NOMO-1 treated with dmso at 0.1 percent for 144 hours (cell line): ENCODE data around the gene ZNF76.

Source experiments
- DNase-seq: peaks from one replicate; lab custom pipeline; 2025; ENCODE audit not compliant: unreplicated experiment; lab: John Stamatoyannopoulos, UW

ZNF76 gene

DNA sequence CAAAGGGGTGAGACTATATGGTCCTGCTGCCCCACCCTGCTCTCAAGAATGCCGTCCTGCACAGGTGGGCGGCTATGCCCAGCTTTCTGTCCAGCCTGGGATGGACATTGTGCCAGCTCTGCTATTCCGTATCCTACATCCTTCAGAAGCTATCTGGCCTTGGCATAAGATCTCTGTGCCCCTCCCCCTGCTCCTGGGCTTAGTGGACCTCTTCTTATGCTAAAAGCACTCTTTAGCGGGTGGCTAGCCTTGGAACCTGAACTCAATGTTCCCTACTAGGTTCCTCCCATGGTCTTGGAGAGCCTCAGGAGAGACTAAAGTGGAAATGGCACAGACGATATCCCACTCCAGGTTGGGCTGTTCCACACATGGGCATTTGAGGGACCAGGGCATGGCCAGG lies 23.3 kb upstream of the ZNF76 start:
- no peak for DNase-seq

DNA sequence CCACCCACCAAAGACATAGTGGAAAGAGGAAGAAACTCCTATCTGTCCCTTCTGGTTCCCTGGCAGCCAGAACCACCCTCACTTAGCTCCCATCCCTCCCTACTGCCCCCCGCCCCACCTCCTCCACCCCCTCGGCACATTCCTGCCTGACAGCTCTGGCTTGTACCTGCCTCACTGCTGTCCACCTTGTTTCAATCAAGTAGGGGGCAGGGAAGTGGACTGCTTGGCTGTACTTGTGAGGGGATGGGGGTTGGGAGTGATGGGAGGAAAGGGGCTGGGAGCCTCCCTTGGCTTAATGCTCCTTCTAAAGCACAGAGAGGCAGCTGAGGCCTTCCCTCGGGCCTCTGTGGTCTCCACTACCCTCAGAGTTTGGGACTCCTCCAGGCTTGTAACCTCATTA lies 22.1 kb upstream of the ZNF76 start:
- no peak for DNase-seq

DNA sequence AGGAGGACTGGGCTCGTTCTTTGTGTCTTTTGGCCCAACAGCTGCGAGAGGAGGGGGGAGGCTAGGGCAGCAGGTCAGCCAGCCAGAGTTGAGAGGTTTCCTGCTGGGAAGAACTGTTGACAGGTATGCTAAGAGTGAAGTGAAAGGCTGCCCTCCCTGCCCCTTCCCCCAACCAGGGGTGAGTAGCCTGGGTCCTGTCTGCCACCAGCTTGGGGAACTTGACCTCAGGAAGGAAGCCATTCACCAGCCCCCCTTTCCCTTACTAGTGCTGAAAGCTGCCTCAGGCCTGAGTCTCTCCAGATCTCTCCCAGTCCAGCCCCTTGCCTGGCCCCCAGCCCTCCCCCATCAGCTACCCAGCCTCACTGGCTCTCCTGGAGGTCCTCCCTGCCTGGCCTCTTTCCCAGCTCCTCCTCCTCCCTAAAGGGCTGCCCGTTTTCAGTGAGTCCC lies 20.7 kb upstream of the ZNF76 start:
- no peak for DNase-seq

DNA sequence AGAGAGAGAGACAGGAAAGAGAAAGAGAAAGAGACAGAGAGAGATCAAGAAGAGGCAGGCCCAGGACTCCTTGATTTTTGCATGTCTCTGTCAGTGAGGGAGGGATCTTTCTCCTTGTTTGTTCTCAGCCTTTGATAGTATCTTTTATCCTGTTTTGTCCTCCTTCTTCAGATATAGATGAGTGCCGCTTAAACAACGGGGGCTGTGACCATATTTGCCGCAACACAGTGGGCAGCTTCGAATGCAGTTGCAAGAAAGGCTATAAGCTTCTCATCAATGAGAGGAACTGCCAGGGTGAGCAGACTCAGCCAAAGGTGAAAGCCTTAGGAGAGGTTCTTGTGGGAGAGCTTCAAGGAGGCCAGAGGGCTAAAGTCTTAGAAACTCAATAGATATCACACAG lies 20.0 kb upstream of the ZNF76 start:
- DNase-seq, result no peak

DNA sequence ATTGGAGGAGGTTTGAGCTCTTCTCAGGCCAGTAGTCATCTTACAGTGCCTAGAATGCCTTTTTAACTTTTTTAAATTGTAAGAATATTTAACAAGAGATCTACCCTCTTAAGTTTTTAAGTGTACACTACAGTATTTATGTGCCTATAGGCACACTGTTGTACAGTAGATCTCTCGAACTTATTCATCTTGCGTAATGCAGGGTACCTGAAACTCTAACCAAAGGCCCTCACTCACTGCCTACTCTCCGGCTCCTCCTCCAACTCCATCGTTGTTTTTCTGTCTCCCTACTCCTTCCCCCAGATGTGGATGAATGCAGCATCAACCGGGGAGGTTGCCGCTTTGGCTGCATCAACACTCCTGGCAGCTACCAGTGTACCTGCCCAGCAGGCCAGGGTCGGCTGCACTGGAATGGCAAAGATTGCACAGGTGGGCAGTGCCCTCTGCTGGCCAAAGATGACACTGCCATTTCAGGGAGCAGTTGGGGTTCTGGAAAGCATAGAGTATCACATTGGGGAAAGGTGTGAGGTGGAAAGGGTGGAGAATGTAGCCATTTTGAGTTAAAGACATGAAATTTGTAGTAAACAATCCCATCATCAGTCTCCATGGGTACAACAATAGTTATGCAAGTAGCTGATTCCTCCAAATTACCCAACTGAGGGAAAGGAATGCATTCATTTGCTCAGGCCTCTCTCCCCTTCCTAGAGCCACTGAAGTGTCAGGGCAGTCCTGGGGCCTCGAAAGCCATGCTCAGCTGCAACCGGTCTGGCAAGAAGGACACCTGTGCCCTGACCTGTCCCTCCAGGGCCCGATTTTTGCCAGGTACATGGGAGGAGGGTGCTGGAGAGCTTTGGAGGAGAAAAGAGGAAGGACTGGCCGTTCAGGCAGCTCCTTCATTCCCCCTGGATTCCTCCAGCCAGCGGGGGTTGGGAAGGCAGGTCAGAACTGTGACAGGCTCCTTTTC lies 18.4 kb upstream of the ZNF76 start:
- DNase-seq, result peak; percentile 5

DNA sequence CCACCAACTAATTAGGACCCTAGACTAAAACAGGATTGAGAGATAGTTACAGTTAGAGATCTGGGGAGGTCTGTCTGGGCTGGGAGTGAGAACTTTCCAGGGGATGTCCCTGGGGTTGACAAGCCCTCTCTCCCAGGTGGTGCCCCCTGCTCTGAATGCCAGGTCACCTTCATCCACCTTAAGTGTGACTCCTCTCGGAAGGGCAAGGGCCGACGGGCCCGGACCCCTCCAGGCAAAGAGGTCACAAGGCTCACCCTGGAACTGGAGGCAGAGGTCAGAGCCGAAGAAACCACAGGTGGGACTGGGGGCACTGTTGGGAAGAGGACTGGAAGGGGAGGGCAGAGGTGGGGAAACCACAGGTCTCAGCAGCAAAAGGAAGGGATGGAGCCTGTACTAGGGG lies 17.0 kb upstream of the ZNF76 start:
- DNase-seq, result no peak

DNA sequence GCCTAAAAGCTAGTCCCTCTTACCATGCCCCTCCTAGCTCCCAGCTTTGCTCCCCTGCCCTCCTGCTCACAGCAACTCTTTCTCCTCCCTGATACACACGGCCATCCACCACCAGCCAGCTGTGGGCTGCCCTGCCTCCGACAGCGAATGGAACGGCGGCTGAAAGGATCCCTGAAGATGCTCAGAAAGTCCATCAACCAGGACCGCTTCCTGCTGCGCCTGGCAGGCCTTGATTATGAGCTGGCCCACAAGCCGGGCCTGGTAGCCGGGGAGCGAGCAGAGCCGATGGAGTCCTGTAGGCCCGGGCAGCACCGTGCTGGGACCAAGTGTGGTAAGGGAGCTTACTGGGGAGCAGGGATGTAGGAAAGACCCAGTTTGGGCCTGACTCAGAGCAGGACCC lies 16.6 kb upstream of the ZNF76 start:
- DNase-seq, result no peak

DNA sequence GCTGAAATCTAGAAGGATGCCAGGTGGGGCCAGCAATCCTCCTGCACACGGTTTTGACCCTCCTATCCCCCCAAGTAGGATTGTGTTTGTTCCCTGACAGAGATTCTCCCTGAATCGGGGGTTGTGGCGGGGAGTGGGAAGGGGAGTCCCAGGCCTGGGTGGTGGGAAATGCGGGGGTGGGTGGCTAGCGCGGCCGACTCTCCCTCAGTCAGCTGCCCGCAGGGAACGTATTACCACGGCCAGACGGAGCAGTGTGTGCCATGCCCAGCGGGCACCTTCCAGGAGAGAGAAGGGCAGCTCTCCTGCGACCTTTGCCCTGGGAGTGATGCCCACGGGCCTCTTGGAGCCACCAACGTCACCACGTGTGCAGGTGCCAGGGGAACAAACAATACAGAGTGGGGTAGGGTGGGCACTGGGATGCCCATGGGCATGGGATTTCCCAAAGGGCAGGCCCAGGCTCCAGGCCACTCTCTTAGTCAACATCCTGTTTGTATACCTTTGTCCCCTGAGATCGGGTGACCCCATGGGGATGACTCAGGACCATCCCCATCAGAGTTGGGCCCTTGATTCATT lies 16.1 kb upstream of the ZNF76 start:
- DNase-seq, result no peak

DNA sequence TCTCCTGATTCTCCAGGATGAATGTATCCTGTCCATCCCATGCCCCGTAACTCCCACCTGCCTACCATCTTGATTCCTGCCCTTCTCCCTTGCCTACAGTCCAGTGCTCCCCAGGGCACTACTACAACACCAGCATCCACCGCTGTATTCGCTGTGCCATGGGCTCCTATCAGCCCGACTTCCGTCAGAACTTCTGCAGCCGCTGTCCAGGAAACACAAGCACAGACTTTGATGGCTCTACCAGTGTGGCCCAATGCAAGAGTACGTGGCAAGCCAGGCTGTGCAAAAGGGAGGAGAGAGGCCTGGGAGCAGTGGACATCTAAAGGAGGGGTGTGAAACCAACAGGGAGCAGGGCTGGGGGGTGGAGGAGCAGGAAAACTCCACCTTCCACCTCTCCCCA lies 15.0 kb upstream of the ZNF76 start:
- no peak for DNase-seq

DNA sequence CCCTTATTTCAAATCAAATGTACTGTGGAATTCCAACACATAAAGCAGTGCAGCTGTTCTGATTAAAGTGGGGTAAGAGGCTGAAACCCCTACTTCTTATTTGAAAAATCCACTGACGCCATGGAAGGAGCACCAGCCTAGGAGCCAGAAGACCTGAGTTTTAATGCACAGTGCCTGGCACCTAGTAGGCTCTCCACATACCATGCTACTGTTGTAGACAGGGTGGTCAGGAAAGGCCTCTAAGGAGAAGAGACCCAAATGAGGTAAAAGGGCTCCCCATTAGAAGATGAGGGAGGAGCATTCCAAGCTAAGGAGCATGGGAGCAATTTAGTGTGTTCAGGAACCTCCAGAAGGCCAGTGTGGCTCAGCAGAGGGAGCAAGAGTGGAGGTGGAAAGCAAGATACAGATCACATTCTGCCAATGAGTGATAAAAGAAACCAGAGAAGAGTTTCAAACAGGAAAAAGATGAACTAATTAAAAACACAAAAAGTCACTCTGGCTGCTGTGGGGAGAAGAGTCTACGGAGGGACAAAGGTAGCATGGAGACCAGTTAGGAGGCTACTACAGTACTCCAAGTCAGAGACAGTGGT lies 11.8 kb upstream of the ZNF76 start:
- DNase-seq, result no peak

DNA sequence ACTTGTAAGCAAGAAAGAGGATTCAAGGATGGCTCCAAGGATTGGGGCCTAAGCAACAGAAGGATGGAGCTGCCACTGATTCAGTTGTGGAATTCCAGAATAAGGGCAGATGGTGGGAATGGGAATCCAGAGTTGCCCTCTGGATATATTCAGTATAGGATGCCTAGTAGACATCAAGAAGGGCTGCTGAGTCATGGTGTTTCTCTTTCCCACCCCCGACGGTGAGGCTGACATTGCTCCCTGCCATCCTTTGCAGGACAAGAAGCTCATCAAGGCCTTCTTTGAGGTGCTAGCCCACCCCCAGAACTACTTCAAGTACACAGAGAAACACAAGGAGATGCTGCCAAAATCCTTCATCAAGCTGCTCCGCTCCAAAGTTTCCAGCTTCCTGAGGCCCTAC lies 11.2 kb upstream of the ZNF76 start:
- no peak for DNase-seq

DNA sequence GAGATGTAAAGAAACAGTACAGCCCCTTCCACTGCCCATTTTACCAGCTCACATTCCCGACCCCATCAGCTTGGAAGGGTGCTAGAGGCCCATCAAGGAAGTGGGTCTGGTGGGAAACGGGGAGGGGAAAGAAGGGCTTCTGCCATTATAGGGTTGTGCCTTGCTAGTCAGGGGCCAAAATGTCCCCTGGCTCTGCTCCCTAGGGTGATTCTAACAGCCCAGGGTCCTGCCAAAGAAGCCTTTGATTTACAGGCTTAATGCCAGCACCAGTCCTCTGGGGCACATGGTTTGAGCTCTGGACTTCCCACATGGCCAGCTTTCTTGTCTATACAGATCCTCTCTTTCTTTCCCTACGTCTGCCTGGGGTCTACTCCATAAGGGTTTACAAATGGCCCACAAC lies 10.6 kb upstream of the ZNF76 start:
- DNase-seq, result no peak

DNA sequence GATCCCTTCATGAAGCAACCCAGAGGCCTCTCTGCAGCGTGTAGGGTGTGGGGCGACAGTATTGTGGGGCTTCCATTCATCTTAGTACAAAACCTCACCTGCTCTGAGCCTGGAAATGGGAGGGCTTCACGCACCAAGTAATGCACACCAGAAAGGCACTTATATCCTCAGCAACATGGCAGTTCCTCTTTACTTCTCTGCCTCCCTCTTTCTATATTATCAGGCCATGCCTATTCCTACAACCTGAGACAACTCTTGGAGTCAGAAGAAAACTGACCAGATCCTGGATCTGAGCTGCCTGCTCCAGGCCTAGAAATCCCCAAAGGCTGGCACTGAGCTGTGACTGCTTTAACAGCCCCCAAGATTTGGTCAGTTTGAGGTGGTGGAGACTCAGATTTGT lies 7.6 kb upstream of the ZNF76 start:
- DNase-seq, result no peak

DNA sequence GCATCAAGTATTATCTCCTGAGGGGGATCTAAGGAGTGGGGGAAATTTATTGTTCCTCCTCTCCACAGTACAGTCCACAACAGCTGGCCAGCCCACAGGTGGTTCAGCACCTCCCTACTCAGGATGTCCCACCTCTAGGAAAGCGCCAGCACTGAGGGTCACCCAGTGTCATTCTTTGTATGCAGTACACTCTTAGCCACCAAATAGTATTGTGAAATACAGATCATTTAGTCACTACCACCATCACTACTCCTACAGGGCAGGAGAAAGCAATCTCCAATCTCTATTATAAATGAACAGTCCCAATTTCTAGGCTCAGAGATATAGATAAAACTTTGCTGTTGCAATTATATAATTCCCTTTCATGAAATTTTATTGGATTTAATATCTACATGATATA lies 6.3 kb upstream of the ZNF76 start:
- DNase-seq, result no peak

DNA sequence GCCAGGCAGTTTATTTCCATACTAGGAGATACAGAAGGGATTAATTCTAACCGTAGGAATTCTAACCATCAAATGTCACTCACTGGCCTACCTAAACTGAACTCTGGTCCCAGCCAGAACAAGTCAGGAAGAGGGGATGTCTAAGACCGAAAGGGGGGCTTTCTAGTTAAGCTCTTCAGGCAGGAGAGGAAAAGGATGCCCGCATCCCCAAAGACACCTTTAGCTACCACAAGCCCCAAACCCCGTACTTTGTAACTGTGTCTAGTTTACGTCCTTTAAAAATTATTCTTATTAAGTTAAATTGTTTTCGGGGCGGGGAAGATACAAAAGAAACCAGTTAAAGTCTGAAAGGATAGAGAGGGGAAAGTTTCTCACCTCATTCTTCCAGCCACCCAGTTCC lies 1.2 kb upstream of the ZNF76 start:
- no peak for DNase-seq

DNA sequence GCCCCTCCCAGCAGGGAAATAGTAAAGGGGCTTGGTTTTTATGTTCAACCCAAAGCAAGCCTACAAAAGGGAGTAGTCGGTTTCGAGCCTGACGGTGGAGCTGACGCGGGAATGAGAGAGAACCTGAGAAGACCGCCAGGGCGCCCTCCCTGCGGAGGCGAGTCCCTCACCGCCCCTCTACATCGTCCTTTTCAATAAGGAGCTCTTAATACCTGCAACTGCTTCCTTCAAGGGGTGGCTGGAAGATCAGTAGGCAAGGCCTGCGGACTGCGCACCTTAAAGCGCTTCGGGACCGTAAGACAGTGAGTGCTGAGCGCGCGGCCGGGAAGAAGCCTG lies 709 bp upstream of the ZNF76 start:
- peak; percentile 52 for DNase-seq

DNA sequence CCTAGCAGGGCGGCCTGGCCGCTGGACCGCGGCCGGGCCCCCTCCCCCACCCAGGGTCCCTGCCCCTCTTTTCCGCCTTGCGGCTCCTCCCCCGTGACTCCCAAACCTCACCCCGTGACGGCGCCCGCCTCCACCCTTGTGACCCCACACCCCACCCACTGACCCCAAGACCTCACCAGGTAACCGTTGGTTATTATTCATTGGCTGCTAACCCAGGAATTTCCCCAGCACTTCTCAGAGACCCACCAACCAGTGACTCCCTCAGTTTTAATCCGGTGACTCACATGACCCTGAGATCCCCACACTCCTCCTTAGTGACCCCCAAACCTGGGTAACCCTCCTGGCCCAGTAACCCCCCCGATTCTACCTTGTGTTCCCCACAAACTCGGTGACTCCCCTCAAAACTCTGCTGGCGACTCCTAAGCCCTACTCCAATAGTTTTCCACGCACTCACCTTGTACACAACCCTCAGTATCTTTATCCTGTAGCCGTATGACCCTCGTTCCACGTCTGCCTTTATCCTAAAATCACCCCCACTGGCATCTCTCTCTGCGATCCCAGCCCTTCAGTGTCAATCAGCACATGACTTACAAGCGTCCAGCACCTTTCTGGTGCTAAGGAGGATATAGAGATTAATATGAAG lies 534 bp downstream of the ZNF76 start:
- DNase-seq, result peak; percentile 23

DNA sequence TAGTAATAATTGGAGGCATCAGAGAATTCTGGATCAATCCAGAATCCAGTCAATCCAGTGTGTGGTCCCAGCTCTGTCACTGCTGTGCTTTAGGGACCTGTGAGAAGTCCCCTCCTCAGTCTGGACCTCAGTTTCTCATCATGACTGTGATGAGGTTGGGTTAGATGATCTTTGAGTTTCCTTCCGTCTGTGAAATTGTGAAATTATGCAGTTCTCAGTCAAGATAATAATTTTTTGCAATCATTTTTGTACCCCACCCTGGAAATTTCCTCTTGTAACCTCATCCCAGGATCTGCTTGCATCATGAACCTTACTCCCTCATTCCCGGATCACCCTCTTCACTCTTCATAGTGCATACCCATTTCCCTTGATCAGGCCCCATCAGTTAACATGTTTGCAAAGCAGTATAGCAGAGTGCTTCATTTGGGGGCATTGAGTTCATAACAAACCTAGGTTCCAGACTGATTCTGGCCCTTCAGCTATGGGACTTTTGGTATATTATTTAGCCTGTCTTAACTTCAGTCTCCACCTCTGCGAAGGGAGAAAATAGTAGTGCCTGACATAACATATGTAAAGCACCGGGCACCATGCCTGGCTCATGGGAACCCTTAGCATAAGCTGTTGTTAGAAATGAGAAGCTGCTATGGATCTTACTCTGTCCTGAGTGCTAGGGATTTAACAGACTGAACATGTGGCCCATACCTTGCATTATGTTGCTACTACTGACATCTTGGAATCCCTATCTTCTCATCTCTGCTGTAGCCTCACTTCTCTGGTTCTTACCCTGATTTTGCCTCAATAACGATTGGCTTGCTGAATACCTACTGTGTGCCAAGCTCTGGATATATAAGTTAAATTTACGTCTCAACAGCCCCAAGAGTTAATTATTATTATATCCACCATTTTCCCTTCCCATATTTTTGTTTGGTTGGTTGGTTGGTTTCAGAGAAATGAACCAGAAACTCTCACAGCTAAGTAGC lies 1.3 kb downstream of the ZNF76 start:
- DNase-seq, result no peak

DNA sequence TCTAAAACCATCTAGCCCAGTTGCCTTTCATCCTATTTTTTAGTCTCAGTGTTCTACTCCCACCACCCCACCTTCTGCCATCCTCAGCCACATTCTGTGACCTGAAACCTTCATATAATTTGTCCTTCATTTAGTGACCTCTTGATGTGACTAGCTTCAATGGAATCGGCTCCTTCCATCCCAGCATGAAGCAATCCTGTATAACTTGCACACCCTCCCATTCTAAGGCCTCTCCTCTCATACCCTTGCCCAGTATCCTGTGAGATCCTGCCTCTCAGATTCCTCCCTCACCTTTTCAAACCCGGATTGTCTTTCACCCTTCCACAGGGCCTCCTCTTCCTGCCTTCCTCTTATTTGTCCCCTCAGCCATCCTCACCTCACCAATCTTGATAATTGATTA lies 3.1 kb downstream of the ZNF76 start:
- DNase-seq, result no peak

DNA sequence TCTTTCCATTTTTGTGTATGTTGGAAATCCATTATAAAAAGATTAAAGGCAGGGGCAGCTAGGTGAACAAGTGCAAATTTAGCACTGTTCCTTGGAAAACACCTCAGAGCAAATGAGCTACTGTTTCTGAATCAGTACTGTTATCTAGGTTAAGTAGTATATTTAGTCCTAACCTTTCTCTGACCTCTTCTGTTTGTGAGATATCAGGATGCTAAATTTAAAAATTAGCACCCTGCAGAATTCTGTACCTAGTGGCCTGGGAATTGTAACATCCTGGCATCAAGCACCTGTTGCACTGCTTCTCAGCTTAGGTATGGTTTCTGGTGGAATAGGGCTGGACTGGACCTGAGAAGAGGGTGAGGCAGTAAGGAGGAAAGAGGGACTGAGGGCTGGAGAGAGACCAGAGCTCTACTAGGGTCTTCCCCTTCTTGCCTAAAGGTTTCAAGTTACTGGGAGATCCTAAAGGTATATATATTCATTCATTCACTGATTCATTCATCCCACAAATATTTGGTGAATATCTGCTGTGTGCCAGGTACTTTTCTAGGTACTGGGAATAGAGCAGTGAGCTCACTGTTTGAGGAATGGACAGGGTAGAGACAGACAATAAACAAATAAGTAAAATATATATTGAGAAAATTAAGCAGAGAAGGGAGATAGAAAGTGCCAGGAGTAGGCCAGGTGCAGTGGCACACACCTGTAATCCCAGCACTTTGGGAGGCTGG lies 5.2 kb downstream of the ZNF76 start:
- DNase-seq, result no peak
